HG02885 (cell line): ENCODE measurements around the gene CORO7.
"Not testable (repeated sequence)": the region's sequence is repeated elsewhere in the genome, so short reads cannot be mapped to it uniquely, and the experiment has no call there.

ENCODE experiments used
- ATAC-seq: cut with Tn5 transposase; IDR thresholded peaks from one replicate; pipeline ENCODE4 v1.9.1; 2021; ENCODE audit warnings: mild to moderate bottlenecking; ENCODE audit not compliant: unreplicated experiment, poor library complexity

CORO7 gene

DNA sequence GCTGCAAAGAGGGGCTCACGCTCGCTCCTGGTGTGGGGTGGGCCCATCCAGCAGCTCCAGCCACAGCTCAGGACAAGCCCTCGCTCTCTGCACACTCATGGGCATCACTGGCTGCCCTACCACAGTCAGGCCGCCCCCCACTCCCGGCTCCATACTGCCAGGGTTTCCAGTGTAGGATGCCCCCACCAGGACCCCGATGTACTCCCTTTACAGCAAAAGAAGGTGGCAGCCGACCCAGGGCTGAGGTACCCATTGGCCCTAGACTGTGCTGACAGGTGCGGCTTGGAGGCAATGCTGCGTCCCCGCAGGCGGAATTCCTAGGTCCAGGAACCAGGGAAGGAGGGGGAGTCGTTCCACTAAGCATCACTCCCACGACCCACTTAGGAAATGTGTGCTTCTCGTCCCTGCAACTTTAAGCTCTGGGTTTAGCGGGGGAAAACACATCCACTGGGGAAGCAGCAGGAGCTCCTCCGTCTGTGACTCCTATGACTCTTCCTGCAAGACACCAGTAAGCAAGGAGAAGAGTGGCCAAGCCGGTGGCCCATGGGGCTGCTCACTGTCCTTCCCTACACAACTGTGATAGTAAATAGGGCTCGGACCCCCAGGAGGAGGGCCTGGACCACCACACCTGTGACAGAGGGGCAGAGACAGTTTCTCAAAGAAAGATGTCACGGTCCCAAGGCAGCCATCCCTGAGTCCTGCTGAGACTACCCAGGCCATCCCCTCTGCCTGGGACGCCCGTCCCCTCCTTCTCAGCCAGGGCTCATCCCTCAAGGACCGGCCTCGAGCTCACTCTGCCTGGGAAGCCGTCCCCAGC, 13.1 kb downstream of the CORO7 start:
- ATAC-seq = no peak

DNA sequence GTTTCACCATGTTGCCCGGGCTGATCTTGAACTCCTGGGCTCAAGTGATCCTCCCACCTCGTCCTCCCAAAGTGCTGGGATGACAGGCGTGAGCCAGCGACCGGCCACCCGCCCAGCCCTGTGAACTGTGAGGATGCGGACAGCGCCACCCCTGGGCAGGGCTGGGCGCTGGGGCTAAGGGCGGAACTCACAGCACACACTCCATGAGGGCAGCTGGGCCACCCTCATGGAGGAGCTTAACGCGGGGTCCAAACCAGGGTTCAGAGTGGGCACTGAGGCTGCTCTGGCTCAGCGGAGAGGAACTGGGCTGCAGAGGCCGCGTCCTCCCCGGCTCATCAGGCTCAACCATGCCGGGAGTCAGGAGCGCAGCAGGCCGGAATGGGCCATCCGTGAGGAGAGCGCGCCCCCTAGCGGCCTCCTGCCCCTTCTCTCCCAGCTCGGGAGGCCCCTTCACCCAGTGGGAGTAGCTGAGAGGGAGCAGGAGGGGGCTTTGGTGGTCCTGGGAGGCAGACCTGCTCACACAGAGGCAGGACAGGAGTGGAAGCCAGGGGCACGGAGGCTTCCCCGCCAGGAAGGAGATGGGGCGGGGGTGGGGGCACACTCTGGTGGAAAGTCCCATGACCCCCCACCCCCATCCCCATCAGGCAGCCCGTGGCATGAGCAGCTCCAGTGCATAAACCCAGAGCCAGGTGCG, 13.8 kb downstream of the CORO7 start:
- ATAC-seq = peak; percentile 49

DNA sequence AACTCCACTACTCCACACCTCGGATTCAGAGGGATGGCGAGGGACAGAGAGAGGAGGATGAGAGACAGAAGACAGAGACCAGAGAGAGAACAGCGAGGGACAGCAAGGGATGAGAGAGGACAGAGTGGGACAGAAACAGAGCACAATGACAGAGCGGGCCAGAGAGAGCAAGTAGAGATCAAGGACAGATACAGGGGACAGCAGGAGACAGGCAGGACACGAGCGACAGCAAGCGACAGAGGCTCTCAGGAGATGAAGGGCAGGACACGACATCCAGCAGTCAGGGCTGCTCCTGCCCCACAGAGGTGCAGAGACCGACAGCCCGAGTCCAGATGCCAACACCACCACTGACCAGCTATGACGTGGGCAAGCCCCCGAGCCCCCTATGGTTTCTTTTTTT, 14.9 kb downstream of the CORO7 start:
- no peak for ATAC-seq

DNA sequence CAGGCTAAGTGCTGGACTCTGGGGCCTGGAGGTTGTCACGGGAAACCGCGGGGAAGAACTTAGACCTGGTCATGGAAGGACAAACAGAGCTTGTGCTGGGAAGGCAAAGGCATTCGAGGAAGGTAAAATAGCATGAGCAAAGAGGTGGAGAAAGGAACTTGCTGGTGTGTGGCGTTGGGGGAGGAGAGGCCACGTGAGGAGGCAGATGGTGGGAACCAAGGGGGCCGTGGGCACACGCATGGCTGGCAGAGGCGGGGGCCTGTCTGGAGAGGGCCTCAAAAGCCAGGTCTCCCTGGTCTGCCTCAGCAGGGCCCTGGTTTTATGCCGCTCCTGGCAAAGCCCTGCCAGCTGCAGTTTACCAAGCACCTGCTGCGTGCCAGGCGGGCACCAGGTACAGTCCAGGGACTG, 15.3 kb downstream of the CORO7 start:
- ATAC-seq = no peak

DNA sequence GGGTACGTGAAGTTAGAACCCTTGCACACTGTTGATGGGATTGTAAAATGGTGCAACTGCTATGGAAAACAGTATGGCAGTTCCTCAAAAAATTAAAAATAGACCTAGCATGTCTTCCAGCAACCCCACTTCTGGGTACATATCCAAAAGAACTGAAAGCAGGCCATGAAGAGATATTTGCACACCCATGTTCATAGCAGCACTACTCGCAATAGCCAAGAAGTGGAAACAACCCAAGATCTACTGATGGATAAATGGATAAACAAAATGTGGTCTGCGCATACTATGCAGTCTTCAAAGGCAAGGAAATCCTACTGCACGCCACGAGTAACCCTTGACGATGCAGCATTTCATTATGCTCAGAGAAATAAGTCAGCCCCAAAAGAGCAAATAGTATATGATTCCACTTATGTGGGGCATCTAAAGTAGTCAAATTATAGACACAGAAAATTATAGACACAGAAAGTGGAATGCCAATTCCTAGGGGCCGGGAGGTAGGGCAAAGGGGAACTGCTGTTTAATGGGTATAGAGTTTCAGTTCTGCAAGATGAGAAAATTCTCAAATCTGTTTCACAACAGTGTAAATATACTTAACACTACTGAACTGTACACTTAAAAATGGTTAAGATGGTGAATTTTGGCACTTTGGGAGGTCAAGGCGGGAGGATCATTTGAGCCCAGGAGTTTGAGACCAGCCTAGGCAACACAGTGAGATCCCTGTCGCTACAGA, 17.2 kb downstream of the CORO7 start:
- no peak for ATAC-seq

DNA sequence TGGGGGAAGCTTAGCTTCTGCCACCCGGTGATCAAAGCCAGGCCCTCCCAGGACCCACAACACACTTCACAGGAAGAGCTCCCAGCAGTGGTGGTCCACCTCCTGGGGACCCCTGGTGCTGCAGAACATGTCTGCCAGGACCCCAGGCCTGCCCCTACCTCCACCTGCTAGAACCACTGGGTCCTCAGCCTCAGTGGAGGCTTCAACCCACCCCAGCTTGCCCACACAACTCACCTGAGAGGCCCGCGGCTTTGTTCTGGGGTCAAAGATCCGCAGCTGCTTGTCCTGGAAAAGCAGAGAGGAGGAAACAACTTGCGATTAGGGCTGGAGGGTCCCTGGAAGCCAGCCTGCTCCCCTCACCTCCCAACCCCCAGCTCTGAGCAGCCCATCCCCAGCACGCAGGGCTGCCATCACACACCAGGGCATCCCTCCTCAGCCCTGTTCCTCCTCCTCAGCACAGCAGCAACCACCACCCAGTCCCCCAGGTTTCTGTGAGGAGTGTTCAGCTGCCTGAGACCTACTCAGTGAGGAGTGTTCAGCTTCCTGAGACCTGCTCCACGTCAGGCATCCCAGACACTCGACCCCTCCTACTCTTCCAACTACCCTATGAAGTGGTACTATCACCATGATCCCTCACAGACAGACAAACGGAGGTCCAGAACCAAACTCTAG, 21.2 kb downstream of the CORO7 start:
- ATAC-seq = no peak

DNA sequence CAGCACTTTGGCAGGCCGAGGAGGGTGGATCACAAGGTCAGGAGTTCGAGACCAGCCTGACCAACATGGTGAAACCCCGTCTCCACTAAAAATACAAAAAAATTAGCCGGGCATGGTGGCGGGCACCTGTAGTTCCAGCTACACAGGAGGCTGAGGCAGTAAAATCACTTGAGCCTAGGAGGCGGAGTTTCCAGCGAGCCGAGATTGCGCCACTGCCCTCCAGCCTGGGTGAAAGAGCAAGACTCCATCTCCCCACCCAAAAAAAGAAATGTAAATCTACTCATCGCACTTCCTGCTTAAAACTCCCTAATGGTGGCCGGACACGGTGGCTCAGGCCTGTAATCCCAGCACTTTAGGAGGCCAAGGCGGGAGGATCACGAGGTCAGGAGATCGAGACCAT, 22.5 kb downstream of the CORO7 start:
- ATAC-seq = not testable (repeated sequence)

DNA sequence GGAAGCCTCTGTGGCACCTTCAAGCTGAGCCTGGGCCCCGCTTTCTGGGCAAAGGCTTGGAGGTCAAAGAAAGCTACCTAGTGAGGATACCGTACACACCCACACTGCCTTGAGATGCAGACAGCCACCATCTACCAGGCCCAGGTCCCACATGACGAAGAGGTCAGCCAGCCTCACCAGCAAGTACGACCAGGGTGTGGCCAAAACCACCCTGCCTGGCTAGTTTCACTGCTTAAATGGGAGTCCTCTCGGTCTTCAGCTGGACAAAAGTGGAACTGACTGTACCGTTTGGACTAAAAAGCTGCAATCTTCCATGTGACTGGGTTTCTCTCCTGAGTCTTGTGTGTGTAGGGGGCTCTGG, 23.2 kb downstream of the CORO7 start:
- ATAC-seq = no peak

DNA sequence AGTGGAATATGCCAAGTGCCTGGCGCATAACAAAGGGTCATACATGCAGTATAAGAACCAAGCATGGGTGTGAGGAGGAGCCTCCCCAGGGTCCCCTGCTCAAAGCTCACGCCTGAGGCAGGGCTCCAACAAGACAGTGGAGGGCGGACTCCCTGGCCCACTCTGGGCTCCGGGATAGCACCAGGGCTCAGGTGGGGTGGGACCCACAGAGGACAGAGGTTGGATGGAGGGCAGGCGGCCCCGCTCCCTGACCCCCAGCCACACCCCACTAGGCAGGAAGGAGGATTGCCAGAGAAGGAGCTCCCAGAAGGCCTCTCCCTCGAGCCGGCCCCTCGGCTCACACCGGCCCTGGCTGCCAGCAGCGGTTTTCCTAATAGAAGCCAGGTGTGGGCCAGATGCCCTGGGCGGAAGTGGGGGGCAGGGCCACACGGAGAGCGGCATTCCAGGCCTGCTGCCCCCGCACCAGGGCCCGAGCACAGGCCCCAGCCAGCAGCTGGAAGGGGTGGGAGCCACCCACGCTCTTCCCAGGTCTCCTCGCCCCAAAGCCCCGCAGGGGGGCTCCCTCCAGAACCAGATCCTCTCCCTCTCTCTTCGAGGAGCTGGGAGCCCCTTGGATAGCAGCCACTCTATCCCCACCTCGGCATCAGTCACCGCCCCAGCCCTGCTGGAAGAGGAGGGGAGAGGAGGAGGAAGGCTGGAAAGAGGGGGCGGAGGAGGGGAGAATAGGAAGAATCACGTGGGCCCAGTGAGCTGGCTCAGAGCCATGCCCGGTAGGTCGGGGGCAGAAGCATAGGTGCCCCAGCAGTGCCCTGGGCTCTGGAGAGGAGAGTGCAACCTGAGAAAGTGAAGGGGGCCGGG, 23.8 kb downstream of the CORO7 start:
- ATAC-seq = no peak

DNA sequence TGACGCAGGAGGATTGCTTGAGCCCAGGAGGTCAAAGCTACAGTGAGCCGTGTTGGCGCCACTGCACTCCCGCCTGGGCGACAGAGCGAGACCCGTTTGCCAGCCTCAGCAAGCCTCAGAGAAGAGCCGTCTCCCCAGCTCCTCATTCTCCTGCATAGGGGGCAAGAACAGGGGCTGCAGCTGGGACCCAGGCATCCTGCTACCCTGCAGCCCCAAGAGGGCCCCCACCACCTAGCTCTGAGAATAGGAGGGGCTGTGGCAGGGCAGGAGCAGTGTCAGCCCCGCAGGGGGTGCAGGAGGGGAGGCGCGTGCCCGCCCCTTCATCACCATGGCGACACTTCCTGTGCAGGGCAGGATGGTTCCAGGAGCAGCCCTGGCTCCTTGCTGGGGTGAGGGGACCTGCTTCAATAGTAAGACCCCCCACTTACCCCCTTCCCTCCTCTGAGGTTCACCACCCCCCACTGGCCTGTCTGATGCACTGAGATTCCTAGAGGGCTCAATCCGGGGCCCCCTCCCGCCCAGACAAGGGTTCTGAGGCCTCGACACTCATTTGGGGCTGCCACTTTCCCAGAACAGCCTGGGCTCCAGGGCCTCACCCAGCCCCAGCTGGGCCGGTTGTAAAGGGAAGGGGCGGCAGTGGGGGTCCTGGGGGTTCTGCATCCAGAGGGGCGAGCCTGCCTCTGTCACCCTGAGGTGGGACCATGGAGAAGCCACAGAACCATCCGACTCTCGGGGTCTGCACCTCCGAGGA, 24.6 kb downstream of the CORO7 start:
- no peak for ATAC-seq

DNA sequence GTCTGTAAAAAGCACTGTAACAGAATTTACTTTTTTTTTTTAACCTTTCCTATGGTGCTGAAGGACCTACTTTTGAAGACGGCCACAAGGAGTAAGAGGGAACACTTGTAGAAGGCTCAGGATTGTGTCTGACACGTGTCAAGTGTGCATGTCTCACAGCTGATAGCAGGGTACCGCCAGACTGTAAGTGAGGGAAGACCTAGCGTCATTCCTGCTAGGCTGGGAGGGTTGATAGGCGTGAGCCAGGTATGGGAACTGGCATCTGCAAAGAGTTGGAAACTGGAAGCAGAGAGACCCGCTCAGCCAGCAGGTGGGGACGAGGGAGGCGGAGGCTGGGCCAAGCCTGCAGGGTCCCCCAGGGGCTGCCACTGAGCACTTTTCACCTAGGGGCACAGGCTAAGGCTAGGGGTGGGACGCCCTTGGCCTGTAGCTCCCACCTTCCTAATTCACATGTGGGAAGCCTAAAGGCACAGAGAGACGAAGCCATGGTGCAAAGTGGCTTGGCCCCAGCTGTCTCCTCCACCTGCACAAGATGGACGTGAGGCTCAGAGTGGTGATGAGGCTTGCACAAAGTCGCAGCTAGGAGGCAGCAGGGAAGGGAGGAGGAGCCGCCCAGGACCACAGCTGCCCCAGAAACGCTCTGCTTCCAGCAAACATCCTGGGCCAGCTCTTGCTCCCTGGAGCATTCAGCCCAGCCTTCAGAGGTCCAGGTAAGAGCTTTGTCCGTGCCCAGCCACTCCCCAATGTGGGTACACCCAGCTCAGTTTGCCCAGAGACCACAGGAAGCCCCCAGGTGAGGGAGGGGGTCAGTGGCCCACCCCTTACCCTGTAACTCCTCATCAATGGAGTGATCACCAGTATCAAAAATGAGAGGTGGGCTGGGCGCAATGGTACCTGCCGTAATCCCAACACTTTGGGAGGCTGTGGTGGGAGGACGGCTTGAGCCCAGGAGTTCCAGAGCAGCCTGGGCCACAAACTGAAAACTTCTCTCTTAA, 25.8 kb downstream of the CORO7 start:
- no peak for ATAC-seq

DNA sequence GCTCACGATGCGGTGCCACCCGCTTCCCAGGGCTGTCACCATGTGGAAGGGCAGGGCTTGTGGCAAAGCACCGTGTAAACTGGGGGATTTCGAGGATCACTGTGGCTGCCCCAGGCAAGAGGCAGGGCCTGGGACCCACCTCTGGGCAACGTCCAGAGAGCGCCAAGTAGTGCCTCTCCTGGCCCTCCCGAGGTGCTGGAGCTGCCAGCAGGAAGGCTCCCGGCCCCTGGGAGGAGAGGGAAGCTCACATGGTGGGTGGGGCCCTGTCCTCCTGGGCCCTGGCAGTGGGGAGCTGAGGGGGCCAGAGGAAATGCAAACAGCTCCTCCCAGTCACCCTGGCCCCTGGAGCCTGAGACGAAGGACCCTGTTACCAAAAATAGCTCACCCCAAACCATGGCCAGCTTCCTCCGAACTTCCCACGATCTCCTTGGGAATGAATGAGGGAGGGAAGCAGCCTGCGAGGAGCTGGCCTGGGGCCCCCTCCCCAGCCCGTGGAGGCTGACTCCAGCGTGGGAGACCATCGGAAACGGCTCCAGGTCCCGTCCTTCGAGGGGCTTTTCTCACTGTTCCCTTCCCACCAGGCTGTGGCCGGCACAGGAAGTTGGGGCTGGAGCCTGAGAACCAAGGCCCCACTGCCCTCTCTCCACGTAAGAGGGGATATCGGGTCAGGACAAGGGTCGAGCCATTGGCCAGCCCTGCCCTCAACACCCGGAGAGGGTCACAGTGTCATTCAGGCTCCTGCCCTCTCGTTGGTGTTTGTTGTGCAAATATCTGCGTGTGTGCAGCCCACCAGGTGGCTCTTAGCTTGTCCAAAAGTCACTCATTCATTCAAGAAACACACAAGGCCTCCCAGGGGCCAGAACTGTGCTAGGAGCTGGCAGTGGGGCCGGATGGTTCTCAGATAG, 27.1 kb downstream of the CORO7 start:
- ATAC-seq = no peak

DNA sequence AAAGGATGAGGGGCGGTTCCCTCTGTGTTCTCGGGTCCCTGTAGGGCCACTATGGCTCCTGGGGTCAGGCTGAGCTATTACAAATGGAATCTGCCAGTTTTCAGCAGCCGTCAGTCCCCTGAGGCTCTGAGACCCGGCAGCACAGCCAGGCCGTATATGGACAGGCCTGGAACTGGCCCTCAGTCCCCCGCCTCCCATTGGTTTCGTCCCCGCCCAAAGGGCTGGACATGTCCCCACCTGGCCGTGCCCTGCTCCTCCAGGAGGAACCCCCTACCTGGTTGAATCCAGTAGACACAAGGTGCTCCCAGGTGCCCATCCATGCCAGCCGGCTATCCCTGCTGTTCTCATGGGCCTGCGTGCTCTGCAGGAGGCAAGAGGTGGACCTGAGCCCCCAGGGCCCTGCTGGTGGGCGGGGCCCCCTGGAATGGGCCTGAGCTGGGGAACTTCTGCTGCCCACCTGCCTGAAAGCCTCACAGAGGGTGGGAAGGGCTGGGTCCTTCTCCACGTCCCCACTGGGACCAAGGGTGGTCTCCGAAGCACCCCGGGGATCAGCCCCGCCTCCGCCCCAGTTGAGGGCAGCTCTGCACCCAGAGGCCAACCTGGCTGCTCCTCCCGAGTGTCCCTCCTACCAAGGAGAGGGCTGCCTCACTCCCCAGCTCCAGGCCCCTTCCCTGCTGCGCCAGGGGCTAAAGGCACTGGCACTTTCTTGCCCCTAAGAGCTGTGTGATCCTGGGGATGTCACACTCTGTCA, 27.9 kb downstream of the CORO7 start:
- ATAC-seq = no peak

DNA sequence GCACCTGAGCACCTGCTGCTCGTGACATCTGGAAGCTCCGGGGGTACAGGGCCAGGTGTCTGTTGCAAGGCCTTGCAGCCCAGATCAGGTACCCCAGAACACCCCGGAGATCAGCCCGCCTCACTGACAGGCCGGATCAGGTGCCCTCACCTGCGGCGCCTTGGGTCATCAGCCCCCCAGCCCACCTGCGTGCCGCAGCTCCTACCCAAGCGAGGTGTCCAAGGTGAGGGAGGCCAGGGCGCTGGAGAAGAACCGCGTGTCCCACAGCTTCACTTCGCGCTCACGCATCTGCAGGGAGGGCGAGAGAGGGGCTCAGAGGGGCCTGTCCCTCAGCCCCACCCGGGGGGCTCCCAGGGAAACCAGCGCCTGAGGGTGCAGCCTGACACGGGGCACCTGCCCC, 28.6 kb downstream of the CORO7 start:
- no peak for ATAC-seq

DNA sequence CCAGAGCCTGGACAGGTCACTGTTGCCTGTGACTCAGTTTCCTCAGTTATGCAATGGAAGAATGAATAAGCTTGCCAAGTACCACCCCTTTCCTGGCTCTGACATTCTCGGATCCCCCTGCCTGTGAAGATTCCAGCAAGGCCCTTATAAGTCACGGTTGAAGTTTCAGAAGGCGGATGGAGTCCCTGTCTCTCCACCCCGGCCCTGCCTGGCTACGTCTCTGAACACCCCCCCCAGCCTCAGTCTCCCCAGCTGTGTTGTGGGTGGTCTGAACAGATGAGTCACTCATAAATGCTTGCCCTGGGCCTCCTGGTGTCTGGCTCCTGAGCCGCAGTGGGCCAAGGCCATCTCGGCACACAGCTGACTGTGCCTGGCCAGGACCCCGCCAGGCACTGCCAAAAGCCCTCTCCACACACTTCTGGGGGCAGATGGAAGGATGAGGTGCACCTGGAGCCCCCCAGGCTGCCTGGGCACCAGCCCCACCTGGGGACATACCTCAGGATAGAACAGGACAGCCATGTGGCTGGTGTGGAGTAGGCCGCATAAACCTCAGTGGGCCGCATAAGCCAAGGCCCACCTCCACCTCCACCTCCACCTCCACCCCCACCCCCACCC, 29.3 kb downstream of the CORO7 start:
- ATAC-seq = no peak

DNA sequence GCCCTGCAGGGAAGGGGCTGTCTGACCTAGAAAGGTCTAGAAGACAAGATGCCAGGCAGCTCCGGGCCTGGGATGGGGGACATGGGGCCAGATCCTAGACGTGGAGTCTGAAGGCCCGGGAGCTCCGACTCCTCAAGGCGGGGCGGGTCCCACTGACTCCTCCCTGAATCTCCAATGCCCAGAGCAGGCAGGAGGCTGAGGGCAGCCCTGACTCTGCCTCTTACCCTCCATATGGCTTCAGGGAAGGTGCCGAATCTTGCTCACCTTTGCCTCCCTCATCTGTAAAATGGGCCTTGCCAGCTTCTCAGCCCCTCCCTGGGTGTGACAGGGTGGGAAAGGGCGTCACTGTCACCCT, 30.0 kb downstream of the CORO7 start:
- ATAC-seq = no peak
